Stimulated activated CD4-positive, alpha-beta T cell treated with anti-CD3 and anti-CD28 coated beads, TNF-alpha, amount 100 ng/mL, for 24 hours (primary cell): ENCODE results near the gene TXN.

ENCODE experiments used
- DNase-seq, 3 experiments: peaks; one replicate each; pipeline ENCODE4 v3.0.0-alpha.2; 2020; ENCODE audit warnings: low read depth in 3 of 3

The TXN gene

GRCh38 chr9:110256380-110257096, at the start of gene TXN:
Gene TXN, minus strand, starts transcription at chr9:110256507. Its CDS starts 72 bp downstream, at chr9:110256435.
- peak; percentile 76 to 90 (median 78) for DNase-seq

- no peak for DNase-seq
Measured at GRCh38 chr9:110303133-110303532, 46.8 kb upstream of the TXN start.

- DNase-seq, result no peak
Measured at GRCh38 chr9:110298043-110298605, 41.8 kb upstream of the TXN start.

- no peak for DNase-seq
Measured at GRCh38 chr9:110293248-110293647, 36.9 kb upstream of the TXN start.

GRCh38 chr9:110291921-110292557, 35.7 kb upstream of the TXN start:
- DNase-seq, result no peak

GRCh38 chr9:110290001-110290400, 33.7 kb upstream of the TXN start:
- DNase-seq, result no peak

GRCh38 chr9:110288503-110288902, 32.2 kb upstream of the TXN start:
- no peak for DNase-seq

- DNase-seq, result no peak
Measured at GRCh38 chr9:110287289-110287680, 31.0 kb upstream of the TXN start.

GRCh38 chr9:110284211-110284844, 28.0 kb upstream of the TXN start:
- DNase-seq, result no peak

- no peak for DNase-seq
Measured at GRCh38 chr9:110283751-110284150, 27.4 kb upstream of the TXN start.

- no peak for DNase-seq
Measured at GRCh38 chr9:110282739-110283081, 26.4 kb upstream of the TXN start.

GRCh38 chr9:110282018-110282738, 25.9 kb upstream of the TXN start:
- DNase-seq, result no peak

- DNase-seq, result no peak
Measured at GRCh38 chr9:110278080-110278707, 21.9 kb upstream of the TXN start.

- no peak for DNase-seq
Measured at GRCh38 chr9:110276781-110277180, 20.5 kb upstream of the TXN start.

- no peak for DNase-seq
Measured at GRCh38 chr9:110270211-110270995, 14.1 kb upstream of the TXN start.

- DNase-seq, result no peak
Measured at GRCh38 chr9:110266795-110267194, 10.5 kb upstream of the TXN start.

- DNase-seq, result no peak
Measured at GRCh38 chr9:110261632-110262031, 5.3 kb upstream of the TXN start.

- DNase-seq, result no peak
Measured at GRCh38 chr9:110260911-110261310, 4.6 kb upstream of the TXN start.

- no peak for DNase-seq
Measured at GRCh38 chr9:110259566-110259965, 3.3 kb upstream of the TXN start.

GRCh38 chr9:110258690-110259091, 2.4 kb upstream of the TXN start:
- no peak for DNase-seq

GRCh38 chr9:110257956-110258355, 1.6 kb upstream of the TXN start:
- no peak for DNase-seq
